ENCODE measurements around the gene NLN.
"Not testable (repeated sequence)": the region's sequence is repeated elsewhere in the genome, so short reads cannot be mapped to it uniquely, and the experiment has no call there.

NLN gene

GRCh38 chr5:65721720-65722574, at the start of gene NLN, which contains the start of gene SGTB:
TSS of gene NLN (plus strand) at chr5:65722205. CDS start at chr5:65722374, 169 bp downstream.
TSS of gene SGTB (minus strand) at chr5:65722109. CDS start at chr5:65720807, 1,302 bp downstream.
- Histone ChIP-seq H3K9ac (ENCODE audit: low read depth, low read length) (peak within 1 kb of the TSS; percentile 91), H3K4me1 (ENCODE audit: insufficient read depth, low read length) (peaks cover 7% of the 10 kb centered on the region), H3K9me3 (ENCODE audit: control insufficient read depth, insufficient read depth, low read length) (no peaks in the 10 kb centered on the region), H3K36me3 (ENCODE audit: insufficient read depth, low read length) (peaks cover 2% of the 10 kb centered on the region)

DNA sequence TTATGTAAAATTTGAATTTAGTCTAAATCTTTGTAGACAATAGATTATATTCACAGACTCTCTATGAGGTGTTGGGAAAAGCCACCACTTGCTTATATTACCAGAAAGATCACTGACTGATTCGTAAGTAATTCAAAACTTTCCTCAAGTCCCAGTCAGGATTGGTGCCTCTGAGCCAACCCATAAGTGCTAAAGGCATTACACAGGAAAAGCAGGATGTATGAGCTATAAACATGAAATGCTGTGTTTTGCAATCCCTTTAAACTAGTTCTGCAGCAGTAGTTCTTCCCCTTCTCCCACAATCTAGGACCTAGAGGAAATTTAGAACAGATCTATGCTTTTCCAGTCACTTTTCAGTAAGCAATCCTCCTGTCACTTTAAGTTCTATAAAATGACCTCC, 49.2 kb upstream of the NLN start:
- H3K9ac ChIP-seq (ENCODE audit: low read depth, low read length) = no peak overlapping the region
- H3K4me1 ChIP-seq (ENCODE audit: insufficient read depth, low read length) = no peaks in the 10 kb centered on the region
- 0 out of 2 replicates have a peak, but pooled peaks cover 3% of the 10 kb centered on the region for H3K36me3 ChIP-seq (ENCODE audit: insufficient read depth, low read length)
- no peaks in the 10 kb centered on the region for H3K9me3 ChIP-seq (ENCODE audit: control insufficient read depth, insufficient read depth, low read length)

GRCh38 chr5:65674749-65675148, 47.3 kb upstream of the NLN start:
- Histone ChIP-seq H3K36me3 (ENCODE audit: insufficient read depth, low read length) (0 out of 2 replicates have a peak, but pooled peaks cover 3% of the 10 kb centered on the region), H3K9ac (ENCODE audit: low read depth, low read length) (no peak overlapping the region), H3K9me3 (ENCODE audit: control insufficient read depth, insufficient read depth, low read length) (no peaks in the 10 kb centered on the region), H3K4me1 (ENCODE audit: insufficient read depth, low read length) (no peaks in the 10 kb centered on the region)

DNA sequence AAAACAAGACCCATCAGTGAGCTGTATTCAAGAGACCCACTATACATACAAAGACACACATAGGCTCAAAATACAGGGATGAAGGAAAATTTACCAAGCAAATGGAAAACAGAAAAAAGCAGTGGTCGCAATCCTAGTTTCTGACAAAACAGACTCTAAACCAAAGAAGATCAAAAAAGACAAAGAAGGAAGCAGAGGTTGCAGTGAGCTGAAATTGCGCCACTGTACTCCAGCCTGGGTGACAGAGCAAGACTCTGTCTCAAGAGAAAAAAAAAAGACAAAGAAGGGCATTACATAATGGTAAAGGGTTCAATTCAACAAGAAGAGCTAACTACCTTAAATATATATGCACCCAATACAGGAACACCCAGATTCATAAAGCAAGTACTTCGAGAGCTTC, 45.9 kb upstream of the NLN start:
- not testable (repeated sequence) for H3K9ac ChIP-seq (ENCODE audit: low read depth, low read length); H3K4me1 ChIP-seq (ENCODE audit: insufficient read depth, low read length); H3K36me3 ChIP-seq (ENCODE audit: insufficient read depth, low read length); H3K9me3 ChIP-seq (ENCODE audit: control insufficient read depth, insufficient read depth, low read length)

GRCh38 chr5:65682148-65682547, 39.9 kb upstream of the NLN start:
- no peaks in the 10 kb centered on the region for H3K4me1 ChIP-seq (ENCODE audit: insufficient read depth, low read length)
- H3K36me3 ChIP-seq (ENCODE audit: insufficient read depth, low read length) = peaks cover 3% of the 10 kb centered on the region; the same call in 1 of the 2 replicates
- H3K9me3 ChIP-seq (ENCODE audit: control insufficient read depth, insufficient read depth, low read length) = no peaks in the 10 kb centered on the region
- H3K9ac ChIP-seq (ENCODE audit: low read depth, low read length) = no peak overlapping the region

DNA sequence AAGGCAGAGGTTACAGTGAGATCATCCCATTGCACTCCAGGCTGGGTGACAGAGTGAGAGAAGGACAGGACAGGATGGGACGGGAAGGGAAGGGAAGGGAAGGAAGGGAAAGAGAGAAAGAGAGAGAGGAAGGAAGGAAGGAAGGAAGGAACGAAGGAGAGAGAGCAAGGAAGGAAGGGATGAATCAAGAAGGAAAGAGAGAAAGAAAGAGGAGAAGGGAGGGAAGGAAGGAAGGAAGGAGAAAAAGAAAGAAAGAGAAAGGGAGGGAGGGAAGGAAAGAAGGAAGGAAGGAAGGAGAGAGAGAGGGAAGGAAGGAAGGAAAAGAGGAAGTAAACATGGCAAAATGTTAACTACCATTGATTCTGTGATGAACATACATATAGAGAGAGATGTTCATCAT, 28.9 kb upstream of the NLN start:
- no peaks in the 10 kb centered on the region for H3K9me3 ChIP-seq (ENCODE audit: control insufficient read depth, insufficient read depth, low read length)
- no peaks in the 10 kb centered on the region for H3K36me3 ChIP-seq (ENCODE audit: insufficient read depth, low read length)
- H3K9ac ChIP-seq (ENCODE audit: low read depth, low read length) = no peak overlapping the region
- peaks cover 3% of the 10 kb centered on the region; the same call in 1 of the 2 replicates for H3K4me1 ChIP-seq (ENCODE audit: insufficient read depth, low read length)

- no peaks in the 10 kb centered on the region for H3K36me3 ChIP-seq (ENCODE audit: insufficient read depth, low read length)
- H3K4me1 ChIP-seq (ENCODE audit: insufficient read depth, low read length) = peaks cover 3% of the 10 kb centered on the region; the same call in 1 of the 2 replicates
- H3K9ac ChIP-seq (ENCODE audit: low read depth, low read length) = no peak overlapping the region
- H3K9me3 ChIP-seq (ENCODE audit: control insufficient read depth, insufficient read depth, low read length) = no peaks in the 10 kb centered on the region
These were observed 26.7 kb upstream of the NLN start for GRCh38 chr5:65695162-65695755.

DNA sequence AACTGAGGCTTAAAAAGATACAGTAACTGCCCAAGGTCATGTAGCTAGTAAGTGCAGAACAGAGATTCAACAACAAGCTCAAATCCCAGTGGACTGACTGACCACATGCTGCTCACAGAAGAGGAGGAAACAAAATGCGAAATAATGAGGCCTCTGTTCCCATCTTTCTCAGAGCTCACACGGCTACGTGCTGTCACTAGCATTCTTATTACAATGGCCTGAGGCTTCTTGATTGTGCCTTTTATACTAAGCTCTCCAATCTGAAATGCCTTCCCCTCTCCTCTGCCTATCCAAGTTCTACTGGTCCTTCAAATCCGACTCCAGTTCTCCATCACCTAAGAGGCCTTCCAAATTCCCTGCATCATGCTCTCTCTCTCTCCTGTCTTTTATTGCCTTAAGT, 26.1 kb upstream of the NLN start:
- Histone ChIP-seq H3K4me1 (ENCODE audit: insufficient read depth, low read length) (peaks cover 3% of the 10 kb centered on the region; the same call in 1 of the 2 replicates), H3K36me3 (ENCODE audit: insufficient read depth, low read length) (no peaks in the 10 kb centered on the region), H3K9ac (ENCODE audit: low read depth, low read length) (no peak overlapping the region), H3K9me3 (ENCODE audit: control insufficient read depth, insufficient read depth, low read length) (no peaks in the 10 kb centered on the region)

DNA sequence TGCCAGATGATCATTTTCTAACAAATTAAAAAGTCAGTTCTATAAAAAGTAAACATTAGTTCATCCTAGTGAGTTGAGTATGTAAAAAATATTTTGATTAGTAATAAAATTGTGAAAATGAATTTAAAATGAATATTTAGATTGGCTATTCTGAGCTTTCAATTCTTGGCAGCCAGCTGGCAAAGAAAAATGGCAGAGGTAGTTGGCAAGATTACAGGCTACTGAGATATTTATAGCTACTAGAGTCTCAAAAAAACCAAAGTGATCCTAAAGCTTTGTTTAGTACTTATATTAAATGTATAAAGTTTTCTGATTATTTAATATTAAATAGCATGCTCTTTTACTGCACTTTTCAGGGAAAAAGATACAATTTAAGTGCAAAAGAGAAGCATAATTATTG, 25.1 kb upstream of the NLN start:
- no peaks in the 10 kb centered on the region for H3K9me3 ChIP-seq (ENCODE audit: control insufficient read depth, insufficient read depth, low read length)
- H3K4me1 ChIP-seq (ENCODE audit: insufficient read depth, low read length) = peaks cover 3% of the 10 kb centered on the region; the same call in 1 of the 2 replicates
- H3K9ac ChIP-seq (ENCODE audit: low read depth, low read length) = no peak overlapping the region
- H3K36me3 ChIP-seq (ENCODE audit: insufficient read depth, low read length) = no peaks in the 10 kb centered on the region

- Histone ChIP-seq H3K9ac (ENCODE audit: low read depth, low read length) (no peak overlapping the region), H3K4me1 (ENCODE audit: insufficient read depth, low read length) (peaks cover 3% of the 10 kb centered on the region; the same call in 1 of the 2 replicates), H3K36me3 (ENCODE audit: insufficient read depth, low read length) (no peaks in the 10 kb centered on the region), H3K9me3 (ENCODE audit: control insufficient read depth, insufficient read depth, low read length) (no peaks in the 10 kb centered on the region)
These were observed 22.7 kb upstream of the NLN start for GRCh38 chr5:65699338-65699737.

- H3K4me1 ChIP-seq (ENCODE audit: insufficient read depth, low read length) = no peaks in the 10 kb centered on the region
- no peak overlapping the region for H3K9ac ChIP-seq (ENCODE audit: low read depth, low read length)
- H3K36me3 ChIP-seq (ENCODE audit: insufficient read depth, low read length) = no peaks in the 10 kb centered on the region
- no peaks in the 10 kb centered on the region for H3K9me3 ChIP-seq (ENCODE audit: control insufficient read depth, insufficient read depth, low read length)
These were observed 20.0 kb upstream of the NLN start for GRCh38 chr5:65702036-65702435.

GRCh38 chr5:65704621-65705239, 17.3 kb upstream of the NLN start:
- no peaks in the 10 kb centered on the region for H3K36me3 ChIP-seq (ENCODE audit: insufficient read depth, low read length)
- H3K9me3 ChIP-seq (ENCODE audit: control insufficient read depth, insufficient read depth, low read length) = no peaks in the 10 kb centered on the region
- no peaks in the 10 kb centered on the region for H3K4me1 ChIP-seq (ENCODE audit: insufficient read depth, low read length)
- no peak overlapping the region for H3K9ac ChIP-seq (ENCODE audit: low read depth, low read length)

DNA sequence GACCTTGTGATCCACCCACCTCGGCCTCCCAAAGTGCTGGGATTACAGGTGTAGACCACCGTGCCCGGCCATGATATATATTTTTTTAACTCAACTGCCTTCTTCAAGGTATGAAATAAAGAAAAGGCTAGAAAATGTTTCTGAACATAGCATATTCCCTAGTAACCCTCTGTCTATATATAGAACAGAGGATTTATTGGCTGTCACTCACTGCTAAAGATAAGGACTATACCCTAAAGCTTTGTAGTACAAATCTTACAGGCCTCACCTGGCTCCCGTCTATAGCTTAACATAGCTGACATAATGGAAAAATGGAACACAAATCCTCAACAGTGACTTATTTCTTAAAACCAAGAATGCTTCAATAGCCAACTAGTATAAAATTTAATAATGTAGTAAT, 14.3 kb upstream of the NLN start:
- Histone ChIP-seq H3K9me3 (ENCODE audit: control insufficient read depth, insufficient read depth, low read length) (no peaks in the 10 kb centered on the region), H3K9ac (ENCODE audit: low read depth, low read length) (no peak overlapping the region), H3K4me1 (ENCODE audit: insufficient read depth, low read length) (no peaks in the 10 kb centered on the region), H3K36me3 (ENCODE audit: insufficient read depth, low read length) (peaks cover 4% of the 10 kb centered on the region; the same call in 1 of the 2 replicates)

- Histone ChIP-seq H3K9me3 (ENCODE audit: control insufficient read depth, insufficient read depth, low read length) (no peaks in the 10 kb centered on the region), H3K4me1 (ENCODE audit: insufficient read depth, low read length) (no peaks in the 10 kb centered on the region), H3K36me3 (ENCODE audit: insufficient read depth, low read length) (peaks cover 4% of the 10 kb centered on the region; the same call in 1 of the 2 replicates), H3K9ac (ENCODE audit: low read depth, low read length) (no peak overlapping the region)
These were observed 13.9 kb upstream of the NLN start for GRCh38 chr5:65708145-65708544.

Data from ES-I3 (cell line).